Loucy (cell line): Measurements from ENCODE around the gene GCLC.

ENCODE experiments used
- EZH2phosphoT487 ChIP-seq: fragments of 200-600 bp; IDR thresholded peaks from 2 replicates; pipeline ENCODE4 v1.6.1; 2018; ENCODE audit warnings: antibody characterized with exemption, mild to moderate bottlenecking, moderate library complexity, borderline replicate concordance
- TF ChIP-seq, protein P1 (sequence below): fragments of 200-600 bp; sonication (generic); conservative IDR thresholded peaks from 2 replicates; pipeline ENCODE4 v1.5.1; 2014; ENCODE audit warnings: mild to moderate bottlenecking, antibody characterized with exemption, low read length

GRCh38 chr6:53497905-53498304, 47.0 kb downstream of the GCLC start:
- TF ChIP-seq, protein P1, sequence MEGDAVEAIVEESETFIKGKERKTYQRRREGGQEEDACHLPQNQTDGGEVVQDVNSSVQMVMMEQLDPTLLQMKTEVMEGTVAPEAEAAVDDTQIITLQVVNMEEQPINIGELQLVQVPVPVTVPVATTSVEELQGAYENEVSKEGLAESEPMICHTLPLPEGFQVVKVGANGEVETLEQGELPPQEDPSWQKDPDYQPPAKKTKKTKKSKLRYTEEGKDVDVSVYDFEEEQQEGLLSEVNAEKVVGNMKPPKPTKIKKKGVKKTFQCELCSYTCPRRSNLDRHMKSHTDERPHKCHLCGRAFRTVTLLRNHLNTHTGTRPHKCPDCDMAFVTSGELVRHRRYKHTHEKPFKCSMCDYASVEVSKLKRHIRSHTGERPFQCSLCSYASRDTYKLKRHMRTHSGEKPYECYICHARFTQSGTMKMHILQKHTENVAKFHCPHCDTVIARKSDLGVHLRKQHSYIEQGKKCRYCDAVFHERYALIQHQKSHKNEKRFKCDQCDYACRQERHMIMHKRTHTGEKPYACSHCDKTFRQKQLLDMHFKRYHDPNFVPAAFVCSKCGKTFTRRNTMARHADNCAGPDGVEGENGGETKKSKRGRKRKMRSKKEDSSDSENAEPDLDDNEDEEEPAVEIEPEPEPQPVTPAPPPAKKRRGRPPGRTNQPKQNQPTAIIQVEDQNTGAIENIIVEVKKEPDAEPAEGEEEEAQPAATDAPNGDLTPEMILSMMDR, result no peak
- TF ChIP-seq EZH2phosphoT487, result no peak
